K562 (cell line): ENCODE data around the gene FCHSD1. TPM values are rescaled to one million over a fixed set of nuclear protein-coding genes. Genes with fewer than 3 reads are reported as not detected.

ENCODE experiments used
- CCAR2 ChIP-seq: fragments of 200-400 bp; formaldehyde crosslinking; IDR thresholded peaks from 2 replicates; pipeline ENCODE4 v1.6.1; 2017; ENCODE audit warnings: mild to moderate bottlenecking, low read depth, low read length
- CHD1 ChIP-seq: fragments of 200-600 bp; sonication (generic); IDR thresholded peaks from one replicate; pipeline ENCODE4 v1.6.1; 2012; ENCODE audit warnings: mild to moderate bottlenecking, moderate library complexity, low read length, inconsistent platforms
- EGR1 ChIP-seq: fragments of 450-650 bp; conservative IDR thresholded peaks from 2 replicates; pipeline ENCODE4 v1.6.1; 2017; ENCODE audit warnings: mild to moderate bottlenecking
- FOXK1 ChIP-seq: sonication (generic); formaldehyde crosslinking; IDR thresholded peaks from 2 replicates; pipeline ENCODE4 v1.8.0; 2022; ENCODE audit warnings: missing genetic modification reagents, mild to moderate bottlenecking, borderline replicate concordance
- GTF2E2 ChIP-seq: fragments of 200-800 bp; sonication (Bioruptor generic); IDR thresholded peaks from 2 replicates; pipeline ENCODE4 v1.6.1; 2016; ENCODE audit warnings: missing genetic modification characterization, missing compliant biosample characterization
- NFE2L1 ChIP-seq: fragments of 450-650 bp; IDR thresholded peaks from 2 replicates; pipeline ENCODE4 v1.6.1; 2016; ENCODE audit warnings: missing genetic modification characterization, low read depth, mild to moderate bottlenecking, missing compliant biosample characterization, moderate library complexity, borderline replicate concordance
- POLR2G ChIP-seq: fragments of 200-400 bp; formaldehyde crosslinking; IDR thresholded peaks from 2 replicates; pipeline ENCODE4 v1.6.1; 2017; ENCODE audit warnings: low read depth, mild to moderate bottlenecking, antibody characterized with exemption, low read length, moderate library complexity
- SAFB2 ChIP-seq: fragments of 200-400 bp; formaldehyde crosslinking; IDR thresholded peaks from 2 replicates; pipeline ENCODE4 v1.6.1; 2018; ENCODE audit warnings: borderline replicate concordance, low read length, low read depth, moderate library complexity; ENCODE audit not compliant: severe bottlenecking
- ZFP36 ChIP-seq: fragments of 150-350 bp; IDR thresholded peaks from 2 replicates; pipeline ENCODE4 v1.6.1; 2018; ENCODE audit warnings: low read length, low read depth; ENCODE audit not compliant: partially characterized antibody
- polyA plus RNA-seq, 8 experiments: library from polyadenylated mRNA; depleted of rRNA in 4 of 8; stranded (reverse) in 5 of 8; unstranded in 3 of 8; fragments of >200 nt; fragmentation: Nextera tagmentation in 2 of 8; fragmentation: Illumina TruSeq in 1 of 8; extraction: Ambion mirVana in 2 of 8; extraction: Trizol in 1 of 8; gene quantifications; 2 replicates each; pipeline versions ENCODE4 v1.2.1 to v1.2.3, GENCODE V29; 2011 to 2014; ENCODE audit warnings: inconsistent platforms in 1 of 8, missing spikeins in 1 of 8
- total RNA-seq, 7 experiments: library from RNA; depleted of rRNA in 6 of 7; stranded (reverse); fragments of >200 nt in 6 of 7; fragmentation: Illumina TruSeq in 2 of 7; extraction: Trizol in 2 of 7; gene quantifications; 2 replicates each; pipeline versions ENCODE4 v1.2.1 to v1.2.3, GENCODE V29; 2011 to 2021; ENCODE audit warnings: low replicate concordance in 1 of 7
- TF ChIP-seq, protein P1 (sequence below): sonication (generic); formaldehyde crosslinking; IDR thresholded peaks from 2 replicates; pipeline ENCODE4 v1.8.0; 2022; ENCODE audit warnings: mild to moderate bottlenecking, missing genetic modification reagents
- TF ChIP-seq, protein P2 (sequence below): fragments of 250-450 bp; sonication (Bioruptor Pico); IDR thresholded peaks from 2 replicates; pipeline ENCODE4 v1.9.0; 2021; ENCODE audit warnings: mild to moderate bottlenecking
- TF ChIP-seq, protein P3 (sequence below), 2 experiments: IDR thresholded peaks; 2 replicates each; pipeline ENCODE4 v1.6.1; 2011; ENCODE audit warnings: borderline replicate concordance in 1 of 2, control low read depth in 1 of 2, low read depth in 1 of 2, low read length in 1 of 2, mild to moderate bottlenecking in 1 of 2, mixed read lengths in 1 of 2, moderate library complexity in 1 of 2; ENCODE audit not compliant: insufficient read depth in 1 of 2, insufficient read length in 1 of 2, poor library complexity in 1 of 2, severe bottlenecking in 1 of 2; ENCODE audit errors: extremely low read depth in 1 of 2
- TF ChIP-seq, protein P4 (sequence below), 2 experiments: fragments of 250-450 bp in 1 of 2; fragments of 450-650 bp in 1 of 2; sonication (Bioruptor Pico) in 1 of 2; IDR thresholded peaks; 2 replicates each; pipeline versions ENCODE4 v1.6.1 to v1.8.0; 2016 to 2021; ENCODE audit warnings: mild to moderate bottlenecking in 2 of 2, moderate library complexity in 2 of 2, missing compliant biosample characterization in 1 of 2, missing genetic modification characterization in 1 of 2
- TF ChIP-seq, protein P5 (sequence below): fragments of 250-450 bp; sonication (Bioruptor Pico); IDR thresholded peaks from 2 replicates; pipeline ENCODE4 v1.4.0; 2020; ENCODE audit warnings: borderline replicate concordance

The FCHSD1 gene
- total and polyA plus RNA-seq, 9 of the 15 experiments (the other 6 are each of a cell fraction or from before 2014, with no cell fraction given), result 0.35 to 37.5 (median 13.6) TPM

DNA sequence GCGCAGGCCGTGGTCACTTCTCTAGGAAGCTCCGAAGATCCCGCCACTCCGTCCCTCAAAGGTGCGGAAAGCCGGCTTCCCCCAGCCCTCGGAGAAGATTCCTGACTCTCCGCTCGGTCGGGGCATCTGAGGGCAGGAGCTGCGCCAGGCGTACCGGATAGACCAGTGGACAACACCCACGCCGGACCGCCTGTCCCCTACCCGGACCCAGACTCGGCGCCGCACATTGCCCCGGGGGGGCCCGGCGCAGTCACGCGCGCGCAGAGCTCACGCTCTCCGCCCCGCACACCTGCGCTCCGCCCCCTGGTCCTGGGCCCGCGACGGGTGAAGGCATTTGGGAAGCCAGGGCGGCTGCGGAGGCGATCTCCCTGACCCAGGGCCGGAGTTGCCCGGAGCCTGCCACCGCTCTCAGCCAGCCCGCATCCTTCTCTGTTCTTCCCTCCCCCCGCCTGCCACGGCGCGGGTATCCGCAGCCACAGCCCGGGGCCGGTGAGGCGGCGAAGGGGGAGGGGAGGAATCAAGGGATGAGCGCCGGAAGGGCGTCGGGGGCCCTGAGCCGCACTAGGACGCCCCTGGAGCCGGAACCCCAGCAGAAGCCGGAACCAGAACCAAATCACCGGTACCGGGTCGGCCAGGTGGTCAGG, 14.0 kb downstream of the FCHSD1 start (continued):
- TF ChIP-seq, protein P1, sequence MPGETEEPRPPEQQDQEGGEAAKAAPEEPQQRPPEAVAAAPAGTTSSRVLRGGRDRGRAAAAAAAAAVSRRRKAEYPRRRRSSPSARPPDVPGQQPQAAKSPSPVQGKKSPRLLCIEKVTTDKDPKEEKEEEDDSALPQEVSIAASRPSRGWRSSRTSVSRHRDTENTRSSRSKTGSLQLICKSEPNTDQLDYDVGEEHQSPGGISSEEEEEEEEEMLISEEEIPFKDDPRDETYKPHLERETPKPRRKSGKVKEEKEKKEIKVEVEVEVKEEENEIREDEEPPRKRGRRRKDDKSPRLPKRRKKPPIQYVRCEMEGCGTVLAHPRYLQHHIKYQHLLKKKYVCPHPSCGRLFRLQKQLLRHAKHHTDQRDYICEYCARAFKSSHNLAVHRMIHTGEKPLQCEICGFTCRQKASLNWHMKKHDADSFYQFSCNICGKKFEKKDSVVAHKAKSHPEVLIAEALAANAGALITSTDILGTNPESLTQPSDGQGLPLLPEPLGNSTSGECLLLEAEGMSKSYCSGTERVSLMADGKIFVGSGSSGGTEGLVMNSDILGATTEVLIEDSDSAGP, result 0 out of 2 replicates have a peak, but pooled peaks have one; percentile 21
- TF ChIP-seq, protein P2, sequence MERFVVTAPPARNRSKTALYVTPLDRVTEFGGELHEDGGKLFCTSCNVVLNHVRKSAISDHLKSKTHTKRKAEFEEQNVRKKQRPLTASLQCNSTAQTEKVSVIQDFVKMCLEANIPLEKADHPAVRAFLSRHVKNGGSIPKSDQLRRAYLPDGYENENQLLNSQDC (CRISPR knock-in tag), result no peak
- peak; percentile 19 for TF ChIP-seq POLR2G
- no peak for TF ChIP-seq GTF2E2 (tag)
- TF ChIP-seq CCAR2, result no peak
- 0 out of 2 replicates have a peak, but pooled peaks have one; percentile 21 for TF ChIP-seq EGR1
- TF ChIP-seq, protein P3, sequence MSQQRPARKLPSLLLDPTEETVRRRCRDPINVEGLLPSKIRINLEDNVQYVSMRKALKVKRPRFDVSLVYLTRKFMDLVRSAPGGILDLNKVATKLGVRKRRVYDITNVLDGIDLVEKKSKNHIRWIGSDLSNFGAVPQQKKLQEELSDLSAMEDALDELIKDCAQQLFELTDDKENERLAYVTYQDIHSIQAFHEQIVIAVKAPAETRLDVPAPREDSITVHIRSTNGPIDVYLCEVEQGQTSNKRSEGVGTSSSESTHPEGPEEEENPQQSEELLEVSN (IDR thresholded peaks at IDR 0.05; ENCODE audit: borderline replicate concordance in 1 of 2, extremely low read depth in 1 of 2, insufficient read depth in 1 of 2, insufficient read length in 1 of 2, low read depth in 1 of 2, low read length in 1 of 2, poor library complexity in 1 of 2, severe bottlenecking in 1 of 2), result peak in 1 of 2 experiments; percentile 12
- TF ChIP-seq, protein P4, sequence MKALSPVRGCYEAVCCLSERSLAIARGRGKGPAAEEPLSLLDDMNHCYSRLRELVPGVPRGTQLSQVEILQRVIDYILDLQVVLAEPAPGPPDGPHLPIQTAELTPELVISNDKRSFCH (CRISPR knock-in tag; IDR thresholded peaks at IDR 0.05), result no peak
- TF ChIP-seq, protein P4 (tag; IDR thresholded peaks at IDR 0.05), result no peak
- no peak for TF ChIP-seq CHD1
- no peak for TF ChIP-seq SAFB2
- TF ChIP-seq, protein P5, sequence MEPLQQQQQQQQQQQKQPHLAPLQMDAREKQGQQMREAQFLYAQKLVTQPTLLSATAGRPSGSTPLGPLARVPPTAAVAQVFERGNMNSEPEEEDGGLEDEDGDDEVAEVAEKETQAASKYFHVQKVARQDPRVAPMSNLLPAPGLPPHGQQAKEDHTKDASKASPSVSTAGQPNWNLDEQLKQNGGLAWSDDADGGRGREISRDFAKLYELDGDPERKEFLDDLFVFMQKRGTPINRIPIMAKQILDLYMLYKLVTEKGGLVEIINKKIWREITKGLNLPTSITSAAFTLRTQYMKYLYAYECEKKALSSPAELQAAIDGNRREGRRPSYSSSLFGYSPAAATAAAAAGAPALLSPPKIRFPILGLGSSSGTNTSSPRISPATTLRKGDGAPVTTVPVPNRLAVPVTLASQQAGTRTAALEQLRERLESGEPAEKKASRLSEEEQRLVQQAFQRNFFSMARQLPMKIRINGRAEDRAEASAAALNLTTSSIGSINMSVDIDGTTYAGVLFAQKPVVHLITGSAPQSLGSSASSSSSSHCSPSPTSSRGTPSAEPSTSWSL (CRISPR knock-in tag), result no peak
- TF ChIP-seq FOXK1 (CRISPR knock-in tag), result peak; percentile 52; the same call in 1 of the 2 replicates
- no peak for TF ChIP-seq ZFP36
- TF ChIP-seq NFE2L1, result no peak
